IPS-18a (cell line): ENCODE measurements around the gene TBKBP1.

Experiments used
- H3K27ac ChIP-seq: one replicate; pipeline ENCODE4 v1.5.1; 2013; ENCODE audit warnings: low read length
- H3K27me3 ChIP-seq: one replicate; pipeline ENCODE4 v1.6.1; 2013; ENCODE audit warnings: mild to moderate bottlenecking, low read length; ENCODE audit not compliant: control insufficient read depth, insufficient read depth
- H3K36me3 ChIP-seq: one replicate; pipeline ENCODE4 v1.6.1; 2013; ENCODE audit warnings: low read depth, low read length; ENCODE audit not compliant: control insufficient read depth
- H3K4me1 ChIP-seq: one replicate; pipeline ENCODE4 v1.6.1; 2013; ENCODE audit warnings: low read depth, low read length; ENCODE audit not compliant: control insufficient read depth
- H3K4me3 ChIP-seq: one replicate; pipeline ENCODE4 v1.5.1; 2013; ENCODE audit warnings: low read length
- H3K9ac ChIP-seq: one replicate; pipeline ENCODE4 v1.6.1; 2013; ENCODE audit warnings: mild to moderate bottlenecking, low read length, moderate library complexity
- H3K9me3 ChIP-seq: one replicate; pipeline ENCODE4 v1.6.1; 2013; ENCODE audit warnings: low read depth, low read length; ENCODE audit not compliant: control insufficient read depth

TBKBP1 gene

GRCh38 chr17:47711366-47712099 lies 17.6 kb downstream of the TBKBP1 start:
- no peaks in the 10 kb centered on the region for H3K9me3 ChIP-seq
- H3K4me1 ChIP-seq: peaks cover 3% of the 10 kb centered on the region

GRCh38 chr17:47712330-47713023 lies 18.5 kb downstream of the TBKBP1 start:
- no peaks in the 10 kb centered on the region for H3K36me3 ChIP-seq
- H3K9me3 ChIP-seq: no peaks in the 10 kb centered on the region
- no peak overlapping the region for H3K4me3 ChIP-seq
- peaks cover 3% of the 10 kb centered on the region for H3K4me1 ChIP-seq
- peaks cover 6% of the 10 kb centered on the region for H3K27me3 ChIP-seq
- H3K27ac ChIP-seq: no peak overlapping the region
- H3K9ac ChIP-seq: no peak overlapping the region

More at GRCh38 chr17:47711366-47712099, 17.6 kb downstream of the TBKBP1 start:
- H3K36me3 ChIP-seq: no peaks in the 10 kb centered on the region
- no peak overlapping the region for H3K27ac ChIP-seq
- no peak overlapping the region for H3K9ac ChIP-seq
- peaks cover 6% of the 10 kb centered on the region for H3K27me3 ChIP-seq
- no peak overlapping the region for H3K4me3 ChIP-seq

GRCh38 chr17:47713980-47714700 lies 20.2 kb downstream of the TBKBP1 start:
- Histone ChIP-seq H3K9me3 (no peaks in the 10 kb centered on the region), H3K27me3 (peaks cover 15% of the 10 kb centered on the region), H3K9ac (no peak overlapping the region), H3K4me3 (no peak overlapping the region), H3K27ac (no peak overlapping the region), H3K4me1 (peaks cover 3% of the 10 kb centered on the region), H3K36me3 (no peaks in the 10 kb centered on the region)

GRCh38 chr17:47714773-47715396 lies 20.9 kb downstream of the TBKBP1 start:
- Histone ChIP-seq H3K36me3 (no peaks in the 10 kb centered on the region), H3K4me1 (peaks cover 3% of the 10 kb centered on the region), H3K27me3 (peaks cover 16% of the 10 kb centered on the region), H3K9me3 (no peaks in the 10 kb centered on the region), H3K9ac (no peak overlapping the region), H3K27ac (no peak overlapping the region), H3K4me3 (no peak overlapping the region)

- Histone ChIP-seq H3K9ac (no peak overlapping the region), H3K4me1 (peaks cover 3% of the 10 kb centered on the region), H3K27ac (no peak overlapping the region), H3K4me3 (no peak overlapping the region), H3K9me3 (no peaks in the 10 kb centered on the region), H3K36me3 (no peaks in the 10 kb centered on the region), H3K27me3 (peaks cover 25% of the 10 kb centered on the region)
These were observed 21.8 kb downstream of the TBKBP1 start for GRCh38 chr17:47715669-47716325.

GRCh38 chr17:47716375-47716774 lies 22.4 kb downstream of the TBKBP1 start:
- no peaks in the 10 kb centered on the region for H3K36me3 ChIP-seq
- H3K27ac ChIP-seq: no peak overlapping the region
- peaks cover 30% of the 10 kb centered on the region for H3K27me3 ChIP-seq
- no peak overlapping the region for H3K4me3 ChIP-seq
- H3K4me1 ChIP-seq: peaks cover 3% of the 10 kb centered on the region
- no peak overlapping the region for H3K9ac ChIP-seq
- H3K9me3 ChIP-seq: no peaks in the 10 kb centered on the region

- no peak overlapping the region for H3K4me3 ChIP-seq
- H3K27me3 ChIP-seq: peaks cover 39% of the 10 kb centered on the region
- H3K27ac ChIP-seq: no peak overlapping the region
- peaks cover 3% of the 10 kb centered on the region for H3K4me1 ChIP-seq
- no peak overlapping the region for H3K9ac ChIP-seq
- no peaks in the 10 kb centered on the region for H3K9me3 ChIP-seq
- no peaks in the 10 kb centered on the region for H3K36me3 ChIP-seq
These were observed 23.3 kb downstream of the TBKBP1 start for GRCh38 chr17:47717261-47717697.

GRCh38 chr17:47717979-47718621 lies 24.1 kb downstream of the TBKBP1 start:
- H3K27me3 ChIP-seq: peaks cover 41% of the 10 kb centered on the region
- no peak overlapping the region for H3K9ac ChIP-seq
- no peak overlapping the region for H3K27ac ChIP-seq
- H3K9me3 ChIP-seq: no peaks in the 10 kb centered on the region
- H3K4me3 ChIP-seq: no peak overlapping the region
- peaks cover 3% of the 10 kb centered on the region for H3K4me1 ChIP-seq
- H3K36me3 ChIP-seq: no peaks in the 10 kb centered on the region

- peaks cover 3% of the 10 kb centered on the region for H3K4me1 ChIP-seq
- no peak overlapping the region for H3K4me3 ChIP-seq
- peaks cover 41% of the 10 kb centered on the region for H3K27me3 ChIP-seq
- no peaks in the 10 kb centered on the region for H3K36me3 ChIP-seq
- no peaks in the 10 kb centered on the region for H3K9me3 ChIP-seq
- no peak overlapping the region for H3K27ac ChIP-seq
- H3K9ac ChIP-seq: no peak overlapping the region
These were observed 24.9 kb downstream of the TBKBP1 start for GRCh38 chr17:47718634-47719405.

GRCh38 chr17:47719411-47720152 lies 25.6 kb downstream of the TBKBP1 start:
- Histone ChIP-seq H3K27ac (no peak overlapping the region), H3K4me3 (no peak overlapping the region), H3K27me3 (peaks cover 41% of the 10 kb centered on the region), H3K9ac (no peak overlapping the region), H3K9me3 (no peaks in the 10 kb centered on the region), H3K36me3 (no peaks in the 10 kb centered on the region), H3K4me1 (peaks cover under 1% of the 10 kb centered on the region)
